GDM1 (cell line): Measurements from ENCODE around the gene PTGDS.

Experiments used
- DNase-seq: peaks from one replicate; lab custom pipeline; 2025; lab: John Stamatoyannopoulos, UW

Gene PTGDS

GRCh38 chr9:136977223-136977622, at the start of gene PTGDS:
TSS of gene PTGDS (plus strand) at chr9:136977504. CDS start at chr9:136977579, 75 bp downstream.
- DNase-seq = no peak

- no peak for DNase-seq
Measured at GRCh38 chr9:136928591-136928990, 48.7 kb upstream of the PTGDS start.

- DNase-seq = no peak
Measured at GRCh38 chr9:136930014-136930413, 47.3 kb upstream of the PTGDS start.

- no peak for DNase-seq
Measured at GRCh38 chr9:136931611-136932130, 45.6 kb upstream of the PTGDS start.

DNA sequence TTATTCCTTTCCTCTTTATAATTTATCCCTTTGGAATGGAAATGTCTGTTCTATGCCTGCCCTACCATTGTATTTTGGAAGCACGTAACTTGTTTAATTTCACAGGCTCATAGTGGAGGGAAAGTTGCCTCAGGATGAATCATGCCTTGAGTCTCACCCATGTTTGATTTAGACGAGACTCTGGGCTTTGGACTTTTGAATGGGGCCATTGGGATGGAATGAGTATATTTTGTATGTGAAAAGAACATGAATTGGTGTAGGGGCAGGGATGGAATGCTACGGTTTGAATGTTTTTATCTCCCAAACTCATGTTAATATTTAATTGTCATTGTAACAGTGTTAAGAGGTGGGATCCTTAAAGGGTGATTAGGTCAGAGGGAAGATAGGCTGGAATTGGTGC, 43.0 kb upstream of the PTGDS start:
- no peak for DNase-seq

GRCh38 chr9:136935651-136936050, 41.7 kb upstream of the PTGDS start:
- DNase-seq = no peak

DNA sequence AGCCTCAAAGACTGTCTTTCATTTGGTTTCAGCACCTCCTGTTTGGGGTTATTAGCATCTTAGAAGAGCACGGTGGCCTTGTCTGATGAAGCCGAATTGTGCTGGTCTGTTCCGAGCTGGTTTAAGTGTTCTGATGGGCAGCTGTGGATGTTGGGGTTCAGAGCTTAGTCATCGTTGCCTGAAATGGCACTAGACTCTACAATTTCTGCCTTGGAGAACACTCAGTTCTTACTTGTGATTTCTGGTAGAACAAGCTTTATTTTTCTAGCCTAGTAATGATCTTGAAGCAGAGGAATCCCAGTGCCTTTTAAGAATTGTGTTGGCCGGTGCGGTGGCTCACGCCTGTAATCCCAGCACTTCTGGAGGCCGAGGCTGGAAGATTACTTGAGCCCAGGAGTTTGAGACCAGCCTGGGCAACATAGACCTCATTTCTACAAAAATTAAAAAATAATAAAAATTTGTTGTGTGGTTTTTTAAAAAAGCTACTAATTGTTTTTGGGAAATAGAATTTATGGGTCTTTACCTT, 40.6 kb upstream of the PTGDS start:
- no peak for DNase-seq

DNA sequence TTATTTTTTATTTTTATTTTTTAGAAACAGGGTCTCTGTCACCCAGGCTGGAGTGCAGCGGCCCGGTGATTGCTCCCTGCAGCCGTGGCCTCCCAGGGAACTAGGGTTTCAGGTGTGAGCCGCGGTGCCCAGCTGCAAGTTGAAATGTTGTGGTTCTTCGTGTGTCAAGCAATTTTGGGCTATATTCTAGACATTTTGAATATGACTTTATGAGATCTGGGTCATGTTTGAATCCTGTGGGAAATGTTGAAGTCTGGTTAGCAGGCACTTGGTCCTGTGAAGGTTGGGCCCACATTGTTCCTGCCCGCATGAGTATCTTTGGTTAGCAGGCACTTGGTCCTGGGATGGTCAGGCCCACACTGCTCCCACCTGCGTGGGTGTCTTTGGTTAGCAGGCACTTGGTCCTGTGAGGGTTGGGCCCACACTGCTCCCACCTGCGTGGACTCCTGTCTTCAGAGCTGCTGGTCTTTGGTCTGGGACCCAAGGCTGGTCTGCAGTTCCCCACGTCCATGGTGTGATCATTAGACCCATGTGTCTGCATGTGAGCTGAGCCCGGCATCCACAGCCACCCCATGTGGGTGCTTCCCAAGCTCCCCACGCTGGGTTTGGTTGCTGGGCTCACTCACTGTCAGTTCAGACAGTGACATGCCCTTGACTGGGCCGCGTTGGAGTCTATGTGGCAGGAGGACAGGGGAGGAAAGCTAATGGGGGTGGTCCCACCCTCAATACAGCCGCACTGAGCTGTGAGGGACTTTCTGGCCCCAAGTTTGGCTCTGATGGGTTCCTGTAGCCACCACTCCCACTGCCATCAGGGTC, 39.9 kb upstream of the PTGDS start:
- DNase-seq = no peak

- no peak for DNase-seq
Measured at GRCh38 chr9:136939431-136939995, 37.8 kb upstream of the PTGDS start.

GRCh38 chr9:136939996-136940525, 37.2 kb upstream of the PTGDS start:
- no peak for DNase-seq

GRCh38 chr9:136940526-136941230, 36.6 kb upstream of the PTGDS start:
- DNase-seq = no peak

DNA sequence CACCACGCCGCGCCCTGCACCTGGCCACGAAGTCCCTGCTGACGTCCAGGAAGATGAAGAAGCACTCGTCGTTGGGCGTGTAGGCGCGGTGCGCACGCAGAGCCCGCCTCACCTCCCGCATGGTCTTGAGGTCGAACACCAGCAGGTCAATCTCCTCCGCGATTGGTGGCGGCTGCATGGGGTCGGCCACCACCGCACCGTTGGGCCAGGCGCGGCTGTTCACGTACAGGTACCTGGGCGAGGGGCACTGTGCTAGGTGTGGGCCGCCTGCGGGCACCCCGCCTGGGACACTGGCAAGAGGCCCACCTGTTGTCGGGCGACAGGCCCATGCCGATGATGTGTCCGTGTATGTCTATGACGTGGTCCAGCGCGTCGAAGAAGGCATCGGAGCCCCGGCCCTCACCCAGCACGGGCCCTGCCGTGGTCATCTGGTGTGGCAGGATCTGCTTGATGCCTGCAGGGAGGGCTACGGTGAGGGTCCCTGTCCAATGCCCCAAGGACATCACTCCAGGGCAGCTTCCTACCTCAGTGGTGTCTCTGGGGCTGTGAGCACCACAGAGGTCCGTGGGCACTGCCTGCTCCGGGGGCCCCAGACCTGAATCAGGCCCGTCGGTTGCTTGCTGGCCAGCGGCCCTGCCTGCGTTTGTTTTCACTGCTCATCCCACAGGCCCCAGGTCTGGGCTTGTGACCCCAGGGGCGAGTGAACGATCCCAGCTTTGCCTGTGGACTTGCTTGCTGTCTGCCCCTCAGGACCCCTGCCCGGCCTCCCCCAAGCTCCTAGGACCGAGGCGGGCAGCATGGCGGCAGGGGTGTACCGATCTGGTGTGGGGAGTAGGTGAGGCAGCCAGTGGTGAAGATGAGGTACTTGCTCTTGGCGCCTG, 35.8 kb upstream of the PTGDS start:
- DNase-seq = no peak

GRCh38 chr9:136942112-136942880, 35.0 kb upstream of the PTGDS start:
- no peak for DNase-seq

- DNase-seq = no peak
Measured at GRCh38 chr9:136942881-136943230, 34.4 kb upstream of the PTGDS start.

DNA sequence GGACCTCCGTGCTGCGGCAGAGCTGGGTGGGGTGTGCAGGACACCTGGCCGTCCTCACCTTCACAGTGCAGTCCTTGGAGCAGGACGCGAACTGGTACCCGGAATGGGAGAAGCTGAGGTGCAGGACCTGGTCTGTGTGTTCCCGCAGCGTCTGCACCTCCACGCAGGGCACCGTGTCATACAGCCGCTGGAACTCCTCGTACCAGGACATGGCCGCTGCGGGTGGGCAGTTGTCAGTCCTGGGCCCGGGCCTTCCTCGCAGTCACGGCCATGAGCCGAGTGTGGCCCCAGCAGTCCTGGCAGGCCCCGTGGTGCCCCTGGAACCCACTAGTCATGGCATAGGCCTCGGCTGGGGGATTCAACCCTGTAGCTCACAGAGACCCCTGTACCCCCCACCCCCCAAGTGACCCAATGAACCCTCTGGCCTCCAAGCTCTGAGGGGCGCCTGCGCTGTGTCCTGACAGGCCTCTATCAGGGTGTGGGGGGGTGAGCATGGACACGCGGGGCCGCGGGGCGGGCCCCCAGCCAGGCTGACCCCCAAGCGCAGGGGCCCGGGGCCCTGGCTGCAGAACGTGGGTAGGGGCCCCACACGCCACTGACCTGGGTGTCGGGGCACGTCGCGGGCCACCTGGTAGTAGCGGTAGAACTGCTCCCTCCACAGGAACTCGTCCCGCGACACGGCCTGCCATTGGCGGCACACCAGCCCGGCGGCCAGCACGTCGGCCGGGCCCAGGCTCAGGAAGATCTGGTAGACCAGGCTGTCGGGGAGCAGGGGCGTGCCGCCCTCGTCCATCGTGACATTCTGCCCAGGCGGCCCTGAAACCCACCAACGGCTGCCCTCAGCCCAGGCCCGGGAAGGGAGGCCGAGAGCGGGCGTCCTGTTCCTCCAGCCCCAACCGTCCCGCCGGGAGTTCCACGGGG, 33.8 kb upstream of the PTGDS start:
- no peak for DNase-seq

DNA sequence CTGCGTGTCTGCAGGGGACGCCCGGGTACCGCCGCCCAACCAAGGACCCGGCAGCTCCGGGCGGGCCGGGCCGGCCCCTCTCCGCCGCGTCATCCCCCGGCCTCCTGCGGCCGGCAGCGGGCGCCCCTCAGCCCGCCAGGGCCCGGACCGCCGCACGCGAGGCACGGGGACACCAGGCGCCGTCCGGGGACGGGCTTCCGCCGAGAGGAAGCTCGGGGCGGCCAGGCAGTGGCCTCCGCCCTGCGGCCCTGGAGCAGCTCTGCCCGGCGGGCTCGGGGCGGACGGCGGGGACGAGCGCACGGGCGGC, 33.1 kb upstream of the PTGDS start:
- no peak for DNase-seq

- DNase-seq = peak; percentile 93
Measured at GRCh38 chr9:136944519-136945332, 32.6 kb upstream of the PTGDS start, which contains the start of the genes C8G and FBXW5. TSS of gene C8G (plus strand) at chr9:136945243. CDS start at chr9:136945321, 78 bp downstream. TSS of gene FBXW5 (minus strand) at chr9:136944738. CDS start at chr9:136944083, 655 bp downstream.

- no peak for DNase-seq
Measured at GRCh38 chr9:136945333-136946227, 31.7 kb upstream of the PTGDS start.
